Medulla oblongata (tissue), 1 donor: ENCODE data around the gene MRPL3.

Experiments
- DNase-seq: peaks from one replicate; pipeline ENCODE4 v3.0.0-alpha.2; 2015; ENCODE audit errors: extremely low spot score

MRPL3 gene

GRCh38 chr3:131502530-131503319, at the start of gene MRPL3:
TSS of gene MRPL3 (minus strand) at chr3:131502971. CDS start at chr3:131502821, 150 bp downstream.
- DNase-seq = peak; percentile 88

- DNase-seq = no peak
Measured at GRCh38 chr3:131551761-131552160, 49.0 kb upstream of the MRPL3 start.

- no peak for DNase-seq
Measured at GRCh38 chr3:131550562-131551465, 48.0 kb upstream of the MRPL3 start.

- DNase-seq = no peak
Measured at GRCh38 chr3:131549340-131549739, 46.6 kb upstream of the MRPL3 start.

GRCh38 chr3:131547585-131547984, 44.8 kb upstream of the MRPL3 start:
- no peak for DNase-seq

GRCh38 chr3:131546441-131546840, 43.7 kb upstream of the MRPL3 start:
- DNase-seq = no peak

GRCh38 chr3:131544557-131544956, 41.8 kb upstream of the MRPL3 start:
- no peak for DNase-seq

GRCh38 chr3:131543714-131544113, 40.9 kb upstream of the MRPL3 start:
- DNase-seq = peak; percentile 42

GRCh38 chr3:131541288-131541687, 38.5 kb upstream of the MRPL3 start:
- no peak for DNase-seq

- no peak for DNase-seq
Measured at GRCh38 chr3:131540821-131541220, 38.0 kb upstream of the MRPL3 start.

GRCh38 chr3:131540143-131540542, 37.4 kb upstream of the MRPL3 start:
- DNase-seq = no peak

- DNase-seq = no peak
Measured at GRCh38 chr3:131538968-131539367, 36.2 kb upstream of the MRPL3 start.

- DNase-seq = no peak
Measured at GRCh38 chr3:131537531-131537930, 34.8 kb upstream of the MRPL3 start.

GRCh38 chr3:131535596-131535995, 32.8 kb upstream of the MRPL3 start:
- no peak for DNase-seq

- no peak for DNase-seq
Measured at GRCh38 chr3:131535131-131535530, 32.4 kb upstream of the MRPL3 start.

GRCh38 chr3:131532645-131533044, 29.9 kb upstream of the MRPL3 start:
- no peak for DNase-seq

- no peak for DNase-seq
Measured at GRCh38 chr3:131530843-131531242, 28.1 kb upstream of the MRPL3 start.

GRCh38 chr3:131530388-131530787, 27.6 kb upstream of the MRPL3 start:
- no peak for DNase-seq

- peak; percentile 23 for DNase-seq
Measured at GRCh38 chr3:131526801-131527347, 24.1 kb upstream of the MRPL3 start.

- DNase-seq = no peak
Measured at GRCh38 chr3:131518680-131519079, 15.9 kb upstream of the MRPL3 start.

GRCh38 chr3:131505421-131505820, 2.6 kb upstream of the MRPL3 start:
- DNase-seq = no peak

- no peak for DNase-seq
Measured at GRCh38 chr3:131503320-131503635, 507 bp upstream of the MRPL3 start.

- no peak for DNase-seq
Measured at GRCh38 chr3:131501949-131502348, 822 bp downstream of the MRPL3 start.
